Mesothelial cell of epicardium (in vitro differentiated cells): ENCODE results near the gene C2CD3. TPM values are rescaled to one million over a fixed set of nuclear protein-coding genes. Genes with fewer than 3 reads are reported as not detected.

Experiments used
- DNase-seq, 2 experiments: peaks; one replicate each; pipeline ENCODE4 v3.0.0; 2021; ENCODE audit warnings: low spot score in 2 of 2; ENCODE audit not compliant: unreplicated experiment in 2 of 2
- H3K27ac Mint-ChIP-seq: 2 replicates; pipeline ENCODE4 v1.8.0; 2021; ENCODE audit warnings: mixed read lengths
- H3K27me3 Mint-ChIP-seq: 2 replicates; pipeline ENCODE4 v1.8.0; 2021; ENCODE audit warnings: low read depth, mixed read lengths
- H3K36me3 Mint-ChIP-seq: 2 replicates; pipeline ENCODE4 v1.8.0; 2021; ENCODE audit warnings: mixed read lengths
- H3K4me1 Mint-ChIP-seq: 2 replicates; pipeline ENCODE4 v1.8.0; 2021; ENCODE audit warnings: mixed read lengths
- H3K4me3 Mint-ChIP-seq: 2 replicates; pipeline ENCODE4 v1.8.0; 2021; ENCODE audit warnings: mild to moderate bottlenecking, moderate library complexity, mixed read lengths
- H3K9me3 Mint-ChIP-seq: 2 replicates; pipeline ENCODE4 v1.8.0; 2021; ENCODE audit warnings: mixed read lengths
- CTCF ChIP-seq: fragments of 200-600 bp; sonication (generic); IDR thresholded peaks from one replicate; pipeline ENCODE4 v1.5.0; 2021; ENCODE audit warnings: antibody characterized with exemption; ENCODE audit not compliant: unreplicated experiment
- total RNA-seq: library from RNA; stranded (reverse); gene quantifications from 3 replicates; pipeline ENCODE4 v1.2.1, GENCODE V29; 2021

The C2CD3 gene
- total RNA-seq, 1 donor from 2014 or later: 34.8 TPM

GRCh38 chr11:74206746-74207145, 35.9 kb upstream of the C2CD3 start:
- H3K27me3 Mint-ChIP-seq: no peaks in the 10 kb centered on the region
- no peak for DNase-seq
- H3K4me3 Mint-ChIP-seq: no peak overlapping the region
- H3K9me3 Mint-ChIP-seq: peaks cover 4% of the 10 kb centered on the region
- H3K36me3 Mint-ChIP-seq: peaks cover 46% of the 10 kb centered on the region
- TF ChIP-seq CTCF: no peak
- H3K4me1 Mint-ChIP-seq: peaks cover 6% of the 10 kb centered on the region
- no peak overlapping the region for H3K27ac Mint-ChIP-seq

- no peak for DNase-seq
- no peak overlapping the region for H3K4me3 Mint-ChIP-seq
- H3K27me3 Mint-ChIP-seq: no peaks in the 10 kb centered on the region
- peaks cover 4% of the 10 kb centered on the region for H3K9me3 Mint-ChIP-seq
- no peak for TF ChIP-seq CTCF
- H3K27ac Mint-ChIP-seq: peak overlapping the region; percentile 10
- H3K36me3 Mint-ChIP-seq: peaks cover 37% of the 10 kb centered on the region
- H3K4me1 Mint-ChIP-seq: peaks cover 6% of the 10 kb centered on the region
Observed at GRCh38 chr11:74205181-74205580, 34.4 kb upstream of the C2CD3 start.

- no peak for TF ChIP-seq CTCF
- peaks cover 37% of the 10 kb centered on the region for H3K36me3 Mint-ChIP-seq
- H3K27me3 Mint-ChIP-seq: no peaks in the 10 kb centered on the region
- H3K27ac Mint-ChIP-seq: peak overlapping the region; percentile 71
- H3K9me3 Mint-ChIP-seq: peaks cover 4% of the 10 kb centered on the region
- no peak overlapping the region for H3K4me3 Mint-ChIP-seq
- no peak for DNase-seq
- H3K4me1 Mint-ChIP-seq: peaks cover 6% of the 10 kb centered on the region
Observed at GRCh38 chr11:74204701-74205100, 33.9 kb upstream of the C2CD3 start.

- no peak for TF ChIP-seq CTCF
- H3K4me3 Mint-ChIP-seq: no peak overlapping the region
- no peak overlapping the region for H3K27ac Mint-ChIP-seq
- peaks cover 6% of the 10 kb centered on the region for H3K4me1 Mint-ChIP-seq
- H3K27me3 Mint-ChIP-seq: no peaks in the 10 kb centered on the region
- H3K9me3 Mint-ChIP-seq: peaks cover 6% of the 10 kb centered on the region
- DNase-seq: no peak
- H3K36me3 Mint-ChIP-seq: peaks cover 36% of the 10 kb centered on the region
Observed at GRCh38 chr11:74203966-74204365, 33.2 kb upstream of the C2CD3 start.

GRCh38 chr11:74196781-74197486, 26.1 kb upstream of the C2CD3 start:
- Mint-ChIP-seq H3K27me3 (no peaks in the 10 kb centered on the region), H3K9me3 (peaks cover 25% of the 10 kb centered on the region), H3K4me1 (no peaks in the 10 kb centered on the region), H3K4me3 (no peak overlapping the region), H3K36me3 (peaks cover 31% of the 10 kb centered on the region), H3K27ac (no peak overlapping the region)
- no peak for DNase-seq
- TF ChIP-seq CTCF: no peak
